ENCODE data around the gene ROR2. TPM values are rescaled to one million over a fixed set of nuclear protein-coding genes. Genes with fewer than 3 reads are reported as not detected.

Gene ROR2
- total RNA-seq, 1 experiment from 2014 or later: 2.7 TPM

GRCh38 chr9:91655215-91655614 lies 294.8 kb downstream of the ROR2 start:
- Histone ChIP-seq H3K23ac (ENCODE audit: insufficient read length, low read depth, low read length) (no peak overlapping the region), H4K5ac (ENCODE audit: insufficient read length, low read depth, low read length) (no peak overlapping the region), H4K91ac (ENCODE audit: insufficient read length, low read depth, low read length) (no peak overlapping the region), H2BK12ac (ENCODE audit: insufficient read length, low read depth, low read length) (no peak overlapping the region), H3K79me2 (ENCODE audit: insufficient read depth, low read length) (no peaks in the 10 kb centered on the region), H2AFZ (ENCODE audit: low read length) (no peak overlapping the region), H3K27me3 (ENCODE audit: insufficient read depth, low read length) (no peaks in the 10 kb centered on the region), H3K4me1 (ENCODE audit: insufficient read depth, low read length) (no peaks in the 10 kb centered on the region), H4K20me1 (ENCODE audit: control insufficient read depth, insufficient read depth, insufficient read length) (no peaks in the 10 kb centered on the region), H2BK120ac (ENCODE audit: low read depth, low read length, poor library complexity, severe bottlenecking) (no peak overlapping the region), H3T11ph (ENCODE audit: low read length) (no peak overlapping the region), H2BK20ac (ENCODE audit: low read depth, low read length, poor library complexity, severe bottlenecking) (no peak overlapping the region), H3K18ac (ENCODE audit: insufficient read length, low read depth, low read length) (no peak overlapping the region), H3K14ac (ENCODE audit: insufficient read depth, low read length) (no peak overlapping the region), H3K27ac (ENCODE audit: insufficient read length, low read depth, low read length) (no peak overlapping the region), H3K4me2 (ENCODE audit: insufficient read depth, insufficient read length, low read length) (no peak overlapping the region), H2BK15ac (ENCODE audit: low read depth, low read length) (no peak overlapping the region), H2AK5ac (ENCODE audit: insufficient read length, low read length) (no peak overlapping the region), H4K8ac (replicated peaks; ENCODE audit: insufficient read length, low read depth, low read length) (no peak overlapping the region), H3K56ac (ENCODE audit: insufficient read length, low read depth, low read length) (no peak overlapping the region), H3K79me1 (ENCODE audit: insufficient read depth, low read depth, low read length, poor library complexity, severe bottlenecking) (no peaks in the 10 kb centered on the region), H3K4ac (ENCODE audit: low read depth, low read length) (no peak overlapping the region), H2BK5ac (ENCODE audit: insufficient read length, low read length) (no peak overlapping the region), H3K9ac (ENCODE audit: extremely low read depth, insufficient read length, low read length) (no peak overlapping the region), H3K23me2 (ENCODE audit: insufficient read length, low read depth, low read length, poor library complexity, severe bottlenecking) (no peaks in the 10 kb centered on the region), H3K9me3 (ENCODE audit: control insufficient read depth, low read depth, low read length) (no peaks in the 10 kb centered on the region)
- TF ChIP-seq CTCF (conservative IDR thresholded peaks at IDR 0.05): no peak
- Mint-ChIP-seq H3K4me3 (no peak overlapping the region), H3K36me3 (ENCODE audit: insufficient read depth in 1 of 3, low read depth in 3 of 3) (no peaks in the 10 kb centered on the region; a peak in 1 of 7 replicates), H3K9me3 (no peaks in the 10 kb centered on the region), H3K27ac (no peak overlapping the region; a peak in 1 of 7 replicates), H3K27me3 (ENCODE audit: low read depth) (peaks cover 3% of the 10 kb centered on the region; the same call in 1 of the 2 replicates), H3K4me1 (peaks cover 8 to 9% of the 10 kb centered on the region in 2 experiments)
- DNase-seq: no peak
- no CpG with 5 or more reads among the region's 6 CpGs for WGBS (ENCODE audit: extremely low coverage, insufficient read length, low lambda C conversion rate)
